Cardiac septum (tissue), 1 donor: ENCODE results near the gene ADAP2. TPM values are rescaled to one million over a fixed set of nuclear protein-coding genes. Genes with fewer than 3 reads are reported as not detected.
A peak's percentile ranks its signal among the peaks of the same experiment; 100 is the strongest.

Source experiments
- DNase-seq: peaks from one replicate; pipeline ENCODE4 v3.0.0-alpha.2; 2020; ENCODE audit warnings: low spot score
- intact Hi-C: fragments of 100-400 bp; cut with DNase I; formaldehyde crosslinking; loops from one replicate; pipeline ENCODE4 v1.14.0; 2022
- total RNA-seq: library from RNA; stranded (reverse); fragmentation: NEBNext Ultra II Directional; extraction: Animal tissue kit (Norgen Biotek cat#: 25700); gene quantifications from one replicate; pipeline ENCODE4 v1.2.1, GENCODE V29; 2021
- donor health status: DM: no; HTN: no; CAD: no.

Gene ADAP2
- total RNA-seq, 1 donor from 2014 or later: 6.8 TPM

- no peak for DNase-seq
- intact Hi-C loops: no loop called here
Measured at GRCh38 chr17:31004160-31004559, 82.4 kb downstream of the ADAP2 start.

- intact Hi-C loops: no loop called here
- DNase-seq: no peak
Measured at GRCh38 chr17:31007695-31008373, 86.1 kb downstream of the ADAP2 start.

GRCh38 chr17:31008374-31009041 lies 86.8 kb downstream of the ADAP2 start:
- peak; percentile 80 for DNase-seq
- intact Hi-C loops: no loop called here

Other genes with a start within 250 kb of the ADAP2 start
- gene CRLF3, start 97.3 kb upstream of the ADAP2 start, total RNA-seq: 5.1 TPM
- gene ATAD5, start 90.0 kb upstream of the ADAP2 start, total RNA-seq: 0.48 TPM
- gene TEFM, start 15.7 kb upstream of the ADAP2 start, total RNA-seq: 12.0 TPM
- 4.8 TPM for gene RNF135, start 49.1 kb downstream of the ADAP2 start, total RNA-seq
- 53.6 TPM for gene NF1, start 173.0 kb downstream of the ADAP2 start, total RNA-seq